HFF-Myc (cell line): ENCODE results near the gene CAPN15.

Experiments used
- DNase-seq: peaks from one replicate; pipeline ENCODE4 v3.0.0-alpha.2; 2011; ENCODE audit warnings: low read depth; ENCODE audit errors: extremely low read depth
- H3K4me3 ChIP-seq: replicated peaks from 2 replicates; pipeline ENCODE4 v1.5.1; 2011; ENCODE audit warnings: low read depth, mild to moderate bottlenecking, control low read depth, low read length
- TF ChIP-seq, protein P1 (sequence below): IDR thresholded peaks from 2 replicates; pipeline ENCODE4 v1.5.1; 2012; ENCODE audit warnings: mild to moderate bottlenecking, low read depth, low read length, control low read depth; ENCODE audit errors: missing control alignments

Gene CAPN15

DNA sequence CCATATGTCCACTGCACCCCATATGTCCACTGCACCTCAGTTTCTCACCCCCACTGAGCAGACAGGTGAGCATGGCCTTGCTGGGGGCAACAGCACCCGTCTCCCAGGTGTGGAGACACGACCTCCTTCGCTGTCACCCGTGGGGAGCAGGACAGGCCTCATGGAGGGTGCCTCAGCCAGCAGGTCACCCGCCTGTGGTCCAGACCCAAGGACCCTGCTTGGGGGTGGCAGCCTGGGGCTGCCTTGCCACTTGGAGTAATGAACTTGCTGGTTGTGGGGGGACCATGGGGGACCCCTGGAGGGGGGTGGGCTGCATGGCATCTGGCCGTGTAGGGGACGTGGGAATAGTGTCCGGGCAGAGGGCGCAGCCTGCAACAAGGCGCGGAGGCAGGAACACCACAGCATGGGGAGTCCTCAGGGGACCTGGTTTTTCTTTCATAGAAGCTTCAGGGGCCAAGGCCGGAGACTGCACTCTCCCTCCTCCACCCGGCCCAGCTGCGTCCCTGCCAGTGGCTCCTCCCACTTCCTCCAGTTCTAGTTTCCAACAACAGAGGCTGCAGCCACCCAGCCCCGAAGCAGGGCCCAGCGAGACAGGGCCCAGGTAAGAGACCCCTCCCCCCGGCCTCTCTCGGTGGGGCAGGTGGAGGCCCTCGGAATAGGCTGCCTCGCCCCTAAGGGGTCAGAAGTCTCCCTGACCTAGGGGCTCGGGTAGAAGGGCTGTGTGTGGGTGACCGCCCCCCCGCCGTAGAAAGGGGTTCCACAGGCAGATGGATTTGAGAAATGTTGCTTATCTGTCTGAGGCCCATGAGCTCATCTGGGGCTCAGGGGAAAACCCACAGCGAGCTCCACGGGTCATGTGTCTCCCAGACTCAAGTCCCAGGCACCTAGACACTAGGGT, 39.2 kb downstream of the CAPN15 start, which contains the start of gene NHLRC4:
NHLRC4 (plus strand) TSS at position 531 of the 898 bp plus-strand sequence. CDS start 1,043 bp downstream, outside the sequence.
- H3K4me3 ChIP-seq: no peak within 1 kb of the TSS
- TF ChIP-seq, protein P1, sequence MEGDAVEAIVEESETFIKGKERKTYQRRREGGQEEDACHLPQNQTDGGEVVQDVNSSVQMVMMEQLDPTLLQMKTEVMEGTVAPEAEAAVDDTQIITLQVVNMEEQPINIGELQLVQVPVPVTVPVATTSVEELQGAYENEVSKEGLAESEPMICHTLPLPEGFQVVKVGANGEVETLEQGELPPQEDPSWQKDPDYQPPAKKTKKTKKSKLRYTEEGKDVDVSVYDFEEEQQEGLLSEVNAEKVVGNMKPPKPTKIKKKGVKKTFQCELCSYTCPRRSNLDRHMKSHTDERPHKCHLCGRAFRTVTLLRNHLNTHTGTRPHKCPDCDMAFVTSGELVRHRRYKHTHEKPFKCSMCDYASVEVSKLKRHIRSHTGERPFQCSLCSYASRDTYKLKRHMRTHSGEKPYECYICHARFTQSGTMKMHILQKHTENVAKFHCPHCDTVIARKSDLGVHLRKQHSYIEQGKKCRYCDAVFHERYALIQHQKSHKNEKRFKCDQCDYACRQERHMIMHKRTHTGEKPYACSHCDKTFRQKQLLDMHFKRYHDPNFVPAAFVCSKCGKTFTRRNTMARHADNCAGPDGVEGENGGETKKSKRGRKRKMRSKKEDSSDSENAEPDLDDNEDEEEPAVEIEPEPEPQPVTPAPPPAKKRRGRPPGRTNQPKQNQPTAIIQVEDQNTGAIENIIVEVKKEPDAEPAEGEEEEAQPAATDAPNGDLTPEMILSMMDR: no peak
- DNase-seq: no peak

DNA sequence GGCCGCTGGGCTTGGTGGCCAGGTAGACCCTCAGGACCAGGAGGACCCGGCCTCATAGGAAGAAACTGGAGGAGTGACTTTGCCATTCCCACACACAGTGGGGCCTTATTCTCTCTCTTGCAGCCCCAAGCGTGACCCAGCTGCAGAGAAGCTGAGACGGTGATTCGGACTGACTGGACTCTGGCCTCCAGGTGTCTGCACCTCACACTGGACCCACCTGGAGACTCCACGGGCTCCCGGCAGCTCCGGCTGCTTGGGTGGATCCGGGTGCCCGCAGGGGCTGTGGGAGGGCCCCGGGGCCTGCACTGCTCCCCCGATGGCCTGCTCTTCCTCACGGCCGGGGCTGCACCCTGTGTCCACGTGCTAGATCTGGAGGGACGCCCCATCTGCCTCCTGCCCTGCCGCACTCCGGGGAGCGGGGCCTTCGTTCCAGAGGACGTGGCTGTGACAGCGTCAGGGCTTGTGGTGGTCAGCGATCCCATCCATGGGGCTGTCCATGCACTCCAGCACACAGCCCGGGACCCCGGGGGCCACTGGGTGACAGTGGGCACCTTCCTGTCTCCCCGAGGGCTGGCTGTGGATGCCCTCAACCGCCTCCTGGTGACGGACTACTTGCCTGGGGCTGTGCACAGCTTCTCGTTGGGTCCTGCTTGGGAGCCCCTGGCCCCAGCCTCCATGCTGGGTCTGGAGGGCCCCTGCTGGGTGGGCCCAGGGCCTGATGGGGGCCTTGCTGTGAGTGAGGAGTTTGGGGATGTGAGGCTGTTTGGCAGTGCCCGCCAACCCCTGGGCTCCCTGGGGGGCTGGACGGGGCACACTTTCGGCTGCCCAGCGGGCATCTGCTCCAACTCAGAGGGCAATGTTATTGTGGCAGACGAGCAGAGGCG, 40.1 kb downstream of the CAPN15 start:
- H3K4me3 ChIP-seq: no peak overlapping the region
- TF ChIP-seq, protein P1: no peak

DNA sequence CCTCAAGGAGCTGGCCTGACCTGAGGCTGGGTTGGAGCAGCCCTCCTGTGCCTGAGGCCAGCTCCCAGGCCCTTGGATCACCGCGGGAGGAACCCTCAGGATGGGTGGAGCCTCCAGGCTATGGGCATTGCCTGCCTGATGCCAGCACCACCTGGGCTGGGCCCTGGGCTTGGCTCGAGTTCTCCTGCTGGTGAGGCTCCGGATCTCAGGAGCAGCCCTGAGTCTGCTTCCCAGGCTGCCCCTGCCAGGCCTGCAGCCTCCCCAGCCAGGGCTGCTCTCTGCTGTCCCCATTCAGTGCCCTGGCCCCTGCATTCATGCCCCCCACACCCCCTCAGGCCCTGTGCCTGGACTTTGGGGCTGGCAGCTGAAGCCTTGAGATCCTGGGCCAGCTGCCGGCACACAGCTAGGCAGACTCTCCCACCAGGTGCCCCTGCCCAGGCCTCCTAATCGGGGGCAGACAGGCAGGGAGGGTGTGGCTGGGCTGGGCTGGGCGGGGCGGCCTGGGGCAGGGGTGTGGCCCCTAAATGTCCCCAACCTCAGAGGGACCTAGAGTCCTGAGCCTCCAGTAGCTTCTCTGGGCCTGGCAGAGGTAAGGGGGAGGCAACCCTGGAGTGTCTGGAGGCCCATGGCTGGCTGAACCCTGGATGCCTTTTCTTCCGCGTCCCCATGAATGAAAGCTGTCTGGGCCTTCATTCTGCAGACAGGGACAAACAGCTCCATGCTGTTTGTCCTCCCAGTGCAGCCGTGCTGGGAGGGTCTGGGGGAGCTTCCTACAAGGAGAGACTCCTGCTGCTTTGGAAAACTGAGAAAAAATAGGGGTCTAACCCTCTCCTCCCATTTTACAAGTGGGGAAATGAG, 41.1 kb downstream of the CAPN15 start:
- DNase-seq: no peak
- peak overlapping the region; percentile 83 for H3K4me3 ChIP-seq
- TF ChIP-seq, protein P1: no peak

More for the DNA sequence above, 40.1 kb downstream of the CAPN15 start:
- no peak for DNase-seq

DNA sequence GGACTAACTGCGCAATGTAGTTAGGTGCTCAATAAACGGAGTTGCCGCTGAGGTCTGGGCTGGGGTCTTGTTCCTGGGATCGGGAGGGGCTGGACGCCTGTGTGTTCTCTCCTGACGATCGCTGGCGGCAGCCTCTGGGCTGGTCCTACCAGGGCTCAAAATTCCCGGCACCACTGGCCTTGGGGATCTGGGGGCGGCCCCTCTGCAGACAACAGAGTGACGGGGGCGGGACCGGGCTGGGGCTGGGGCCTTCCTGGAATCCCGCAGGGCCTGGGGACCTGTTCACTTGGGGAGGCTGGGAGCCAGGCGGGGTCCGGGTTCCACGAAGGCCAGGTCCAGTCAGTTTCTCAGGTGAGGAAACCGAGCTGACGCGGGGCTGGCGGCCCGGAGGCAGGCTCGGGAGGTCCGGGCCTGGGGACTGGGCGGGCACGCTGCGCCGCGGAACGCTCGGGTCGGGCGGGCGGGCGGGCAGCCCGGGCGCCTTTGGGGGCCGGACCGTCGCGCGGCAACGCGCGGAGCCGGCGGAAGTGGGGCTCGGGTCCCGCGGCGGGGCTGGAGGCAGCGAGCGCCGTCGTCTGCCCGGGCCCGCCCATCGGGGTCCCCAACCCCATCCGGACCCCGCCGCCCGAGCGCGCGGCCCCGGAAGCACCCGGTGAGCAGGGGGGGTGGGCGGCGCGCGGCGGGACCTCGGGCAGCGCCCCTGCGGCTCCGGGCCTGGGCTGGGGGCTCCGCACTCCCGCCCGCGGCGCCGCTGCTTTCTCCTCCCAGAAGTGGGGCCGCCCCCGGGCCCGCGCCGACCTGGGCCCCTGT, 42.1 kb downstream of the CAPN15 start, which contains the start of gene PIGQ:
PIGQ (plus strand) TSS at position 524 of the 810 bp plus-strand sequence. CDS start 4,107 bp downstream, outside the sequence.
- H3K4me3 ChIP-seq: peak within 1 kb of the TSS; percentile 83
- TF ChIP-seq, protein P1: no peak
- no peak for DNase-seq

DNA sequence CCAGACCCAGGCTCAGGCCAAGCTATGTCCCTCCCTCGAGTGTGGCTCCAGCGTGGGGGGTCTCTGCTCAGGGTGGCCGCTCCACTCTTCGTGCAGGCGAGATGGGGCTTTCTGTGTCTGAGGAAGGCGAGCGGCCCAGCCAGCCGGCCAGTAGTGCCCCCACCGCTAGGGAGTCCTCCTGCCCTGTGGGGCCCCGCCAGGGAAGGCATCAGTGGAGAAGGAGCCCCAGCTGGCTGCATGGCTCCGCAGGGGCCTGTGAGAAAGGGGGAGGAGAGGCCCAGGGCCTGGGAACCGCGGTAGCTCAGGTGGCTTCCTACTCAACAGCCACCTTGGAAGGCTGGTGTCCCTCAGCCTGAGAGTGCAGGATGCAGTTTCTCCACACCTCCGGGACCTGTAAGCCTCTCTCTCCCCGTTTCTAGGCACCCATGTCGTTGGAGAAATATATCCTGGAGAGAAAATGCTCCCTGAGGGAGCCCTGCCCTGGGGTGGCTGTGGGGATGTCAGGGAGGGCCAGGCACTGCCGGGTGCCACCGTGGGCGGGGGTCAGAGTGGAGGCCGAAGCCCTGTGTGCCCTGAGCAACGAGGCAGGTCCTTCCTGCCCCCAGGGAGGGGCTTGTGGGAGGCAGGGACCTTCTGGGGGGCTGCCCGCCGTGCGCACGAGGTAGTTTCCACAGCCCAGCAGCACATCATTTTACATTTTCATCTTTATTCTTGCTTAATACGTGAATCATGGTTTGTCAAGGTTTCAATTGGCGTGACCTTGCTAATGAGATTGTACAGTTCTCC, 45.5 kb downstream of the CAPN15 start:
- TF ChIP-seq, protein P1: no peak
- DNase-seq: no peak

More for the DNA sequence above, 45.5 kb downstream of the CAPN15 start:
- no peak overlapping the region for H3K4me3 ChIP-seq
